K562 (cell line): Measurements from ENCODE around the gene ELFN2. TPM values are rescaled to one million over a fixed set of nuclear protein-coding genes. Genes with fewer than 3 reads are reported as not detected.

Source experiments
- ATAC-seq: fragments of 200-7000 bp; cut with Tn5 transposase; 3 replicates; pipeline ENCODE4 v1.9.1; 2020; ENCODE audit warnings: moderate library complexity
- BruUV-seq: library from RNA; stranded (reverse); fragments of 400-500 nt; replicated peaks from 2 replicates; lab custom pipeline; 2021; lab: Mats Ljungman, UMichigan
- CTCF ChIA-PET: fragments of 300-600 bp; formaldehyde crosslinking; extraction: SDS; loops from one replicate; lab custom pipeline; 2021; ENCODE audit warnings: low intra/inter-chr PET ratio; lab: Yijun Ruan, JAX
- POLR2A ChIA-PET: fragments of 300-600, 350-650 bp; sonication (Branson Sonifier 250); formaldehyde crosslinking; extraction: SDS; loops from one replicate; lab custom pipeline; 2021; ENCODE audit warnings: antibody characterized with exemption, inconsistent platforms; lab: Yijun Ruan, JAX
- DNase-seq, 4 experiments: peaks; one replicate each; pipeline versions ENCODE4 v3.0.0 to v3.0.0-alpha.2; 2011 to 2018; ENCODE audit warnings: low spot score in 3 of 4, mixed read lengths in 3 of 4; ENCODE audit errors: extremely low read depth in 1 of 4
- FAIRE-seq: peaks from 2 replicates; lab custom pipeline; 2011; peaks lifted over from hg19 to GRCh38; lab: Jason Lieb, UNC
- H2AFZ ChIP-seq: 2 replicates; pipeline ENCODE4 v1.6.0; 2011; ENCODE audit warnings: low read depth, low read length, control low read depth, inconsistent platforms
- H3K27ac ChIP-seq: fragments of 200-600 bp; 3 replicates; pipeline ENCODE4 v1.8.0; 2011; ENCODE audit warnings: low read depth, mild to moderate bottlenecking, control low read depth, inconsistent platforms, low read length, moderate library complexity, mixed read lengths; ENCODE audit errors: extremely low read depth
- H3K27me3 ChIP-seq, 2 experiments: fragments of 300-600 bp in 1 of 2; 2 replicates in 1 of 2; 3 replicates in 1 of 2; pipeline versions ENCODE4 v1.6.0 to v1.8.0; 2011; ENCODE audit warnings: inconsistent platforms in 2 of 2, low read length in 2 of 2, mild to moderate bottlenecking in 1 of 2, mixed read lengths in 1 of 2, moderate library complexity in 1 of 2; ENCODE audit not compliant: control insufficient read depth in 2 of 2, insufficient read depth in 2 of 2
- H3K36me3 ChIP-seq: fragments of 300-600 bp; 3 replicates; pipeline ENCODE4 v1.8.0; 2011; ENCODE audit warnings: mild to moderate bottlenecking, low read length, inconsistent platforms; ENCODE audit not compliant: control insufficient read depth, insufficient read depth
- H3K4me1 ChIP-seq, 2 experiments: fragments of 200-600 bp in 1 of 2; replicated peaks in 1 of 2; 2 replicates in 1 of 2; 3 replicates in 1 of 2; pipeline versions ENCODE4 v1.5.1 to v1.8.0; 2011; ENCODE audit warnings: inconsistent platforms in 2 of 2, low read length in 2 of 2, mild to moderate bottlenecking in 1 of 2, mixed read lengths in 1 of 2, moderate library complexity in 1 of 2; ENCODE audit not compliant: control insufficient read depth in 2 of 2, insufficient read depth in 2 of 2
- H3K4me2 ChIP-seq: 2 replicates; pipeline ENCODE4 v1.6.1; 2011; ENCODE audit warnings: low read length, control low read depth, inconsistent platforms, mixed read lengths; ENCODE audit not compliant: insufficient read depth
- H3K4me3 ChIP-seq: fragments of 200-600 bp; sonication (generic), shearing (Covaris generic); 2 replicates; pipeline ENCODE4 v1.5.1; 2016; ENCODE audit warnings: control low read depth, inconsistent platforms
- H3K79me2 ChIP-seq: fragments of 200-600 bp; 3 replicates; pipeline ENCODE4 v1.8.0; 2011; ENCODE audit warnings: low read length, inconsistent platforms; ENCODE audit not compliant: control insufficient read depth, insufficient read depth
- H3K9ac ChIP-seq, 2 experiments: 2 replicates each; pipeline versions ENCODE4 v1.6.0 to v1.6.1; 2011; ENCODE audit warnings: low read depth in 2 of 2, low read length in 2 of 2, control low read depth in 1 of 2, inconsistent platforms in 1 of 2, mild to moderate bottlenecking in 1 of 2, mixed read lengths in 1 of 2; ENCODE audit not compliant: insufficient read depth in 1 of 2
- H3K9me1 ChIP-seq: one replicate; pipeline ENCODE4 v1.6.0; 2011; ENCODE audit warnings: inconsistent platforms, mild to moderate bottlenecking, low read length, moderate library complexity; ENCODE audit not compliant: control insufficient read depth, insufficient read depth
- H3K9me3 ChIP-seq: replicated peaks from 2 replicates; pipeline ENCODE4 v1.5.1; 2011; ENCODE audit warnings: low read depth, low read length, inconsistent platforms; ENCODE audit not compliant: control insufficient read depth, insufficient read depth
- H4K20me1 ChIP-seq: replicated peaks from 2 replicates; pipeline ENCODE4 v1.6.1; 2011; ENCODE audit warnings: low read length, inconsistent platforms, mixed read lengths; ENCODE audit not compliant: control insufficient read depth, insufficient read depth
- CCAR2 ChIP-seq: fragments of 200-400 bp; formaldehyde crosslinking; IDR thresholded peaks from 2 replicates; pipeline ENCODE4 v1.6.1; 2017; ENCODE audit warnings: mild to moderate bottlenecking, low read depth, low read length
- CCNT2 ChIP-seq: IDR thresholded peaks from 2 replicates; pipeline ENCODE4 v1.6.1; 2011; ENCODE audit warnings: borderline replicate concordance, low read depth, mild to moderate bottlenecking, moderate library complexity, mixed read lengths, low read length; ENCODE audit not compliant: insufficient read length; ENCODE audit errors: extremely low read depth
- FOXK2 ChIP-seq, 2 experiments: fragments of 450-650 bp; IDR thresholded peaks in 1 of 2; conservative IDR thresholded peaks in 1 of 2; 2 replicates each; pipeline ENCODE4 v1.6.1; 2016; ENCODE audit warnings: low read depth in 2 of 2, mild to moderate bottlenecking in 1 of 2
- ZNF165 ChIP-seq: fragments of 250-450 bp; sonication (Bioruptor Pico); IDR thresholded peaks from 2 replicates; pipeline ENCODE4 v1.4.0; 2020; ENCODE audit warnings: borderline replicate concordance
- ZNF436 ChIP-seq: fragments of 250-450, 450-650 bp; sonication (Bioruptor Pico); formaldehyde crosslinking; IDR thresholded peaks from 2 replicates; pipeline ENCODE4 v1.7.0; 2020; ENCODE audit warnings: mild to moderate bottlenecking
- ZNF57 ChIP-seq: fragments of 450-650 bp; formaldehyde crosslinking; IDR thresholded peaks from 2 replicates; pipeline ENCODE4 v1.4.0; 2020; ENCODE audit warnings: mild to moderate bottlenecking, moderate library complexity
- WGBS: fragments of 100-300 bp; shearing (Covaris generic); methylation state at CpG from one replicate; pipeline ENCODE4 v1.1.6; 2016; ENCODE audit warnings: low coverage, mixed read lengths; ENCODE audit not compliant: insufficient coverage; ENCODE audit errors: missing lambda C conversion rate; 5-methylcytosine and 5-hydroxymethylcytosine counted together
- in situ Hi-C: fragments of 300-500 bp; cut with MboI; formaldehyde crosslinking; loops from 4 replicates; pipeline ENCODE4 v1.15.0; 2018; ENCODE audit warnings: inconsistent platforms, mixed read lengths
- intact Hi-C: fragments of 100-400 bp; cut with micrococcal nuclease; formaldehyde crosslinking; loops from 2 replicates; pipeline ENCODE4 v1.14.2; 2022
- polyA plus RNA-seq, 8 experiments: library from polyadenylated mRNA; depleted of rRNA in 4 of 8; stranded (reverse) in 5 of 8; unstranded in 3 of 8; fragments of >200 nt; fragmentation: Nextera tagmentation in 2 of 8; fragmentation: Illumina TruSeq in 1 of 8; extraction: Ambion mirVana in 2 of 8; extraction: Trizol in 1 of 8; gene quantifications; 2 replicates each; pipeline versions ENCODE4 v1.2.1 to v1.2.3, GENCODE V29; 2011 to 2014; ENCODE audit warnings: inconsistent platforms in 1 of 8, missing spikeins in 1 of 8
- total RNA-seq, 7 experiments: library from RNA; depleted of rRNA in 6 of 7; stranded (reverse); fragments of >200 nt in 6 of 7; fragmentation: Illumina TruSeq in 2 of 7; extraction: Trizol in 2 of 7; gene quantifications; 2 replicates each; pipeline versions ENCODE4 v1.2.1 to v1.2.3, GENCODE V29; 2011 to 2021; ENCODE audit warnings: low replicate concordance in 1 of 7
- TF ChIP-seq, protein P1 (sequence below): fragments of 250-450 bp; sonication (Bioruptor Pico); IDR thresholded peaks from 2 replicates; pipeline ENCODE4 v1.8.0; 2021; ENCODE audit warnings: borderline replicate concordance, mild to moderate bottlenecking, moderate library complexity; ENCODE audit not compliant: poor library complexity, severe bottlenecking

The ELFN2 gene
- total and polyA plus RNA-seq, 9 of the 15 experiments (the other 6 are each of a cell fraction or from before 2014, with no cell fraction given): not detected

DNA sequence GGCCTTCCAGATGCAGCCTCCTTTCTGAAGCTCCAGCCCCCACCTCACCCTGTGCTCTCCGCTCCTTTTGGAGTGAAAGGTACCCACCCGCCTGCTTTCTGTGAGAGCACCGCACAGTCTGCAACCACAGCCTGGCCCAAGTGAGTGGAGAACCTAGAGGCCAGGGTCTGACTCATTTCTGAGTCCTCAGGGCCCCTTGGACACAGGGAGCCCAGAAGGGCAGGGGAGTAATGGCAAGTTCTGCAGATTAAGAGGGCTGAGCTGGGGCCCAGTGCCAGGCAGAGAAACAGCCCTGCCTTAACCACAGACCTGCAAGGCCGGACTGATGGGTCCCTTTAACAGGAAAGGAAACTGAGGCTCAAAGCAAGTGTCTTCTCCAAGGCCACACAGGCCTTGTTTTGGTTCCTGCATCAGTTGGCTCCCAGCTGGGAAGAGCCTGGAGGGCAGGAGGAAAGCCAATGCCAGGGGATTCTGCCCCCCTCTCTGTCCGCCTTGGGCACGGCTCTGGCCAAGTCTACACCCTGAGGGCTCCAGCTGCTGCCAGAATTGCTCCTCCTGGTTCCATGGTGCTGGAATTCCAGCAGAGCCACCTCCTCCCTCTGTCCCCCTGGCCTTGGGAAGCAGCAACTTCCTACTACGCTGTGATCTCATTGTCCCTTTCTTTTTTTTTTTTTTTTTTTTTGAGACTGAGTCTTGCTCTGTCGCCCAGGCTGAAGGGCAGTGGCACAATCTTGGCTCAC, 89.9 kb downstream of the ELFN2 start:
- no peak overlapping the region for H3K4me3 ChIP-seq
- DNase-seq (no peak), FAIRE-seq (no peak), ATAC-seq (no peak)
- peak overlapping the region in 1 of 2 experiments; percentile 26; a peak in 1 of 4 replicates for H3K9ac ChIP-seq
- CTCF ChIA-PET: interaction anchor here (0.6 kb wide), 1 partner anchor 72 kb away, joined by 6 read pairs; no protein-coding TSS in a partner anchor
- in situ Hi-C loops: no loop called here
- no peaks in the 10 kb centered on the region; the same call in 1 of the 2 replicates for H4K20me1 ChIP-seq
- POLR2A ChIA-PET: no interaction called here
- no peak overlapping the region for H3K4me2 ChIP-seq
- no peak overlapping the region for H3K27ac ChIP-seq
- intact Hi-C loops: no loop called here
- WGBS: 18% methylated on average over 7 of the region's 8 CpGs
- H3K4me1 ChIP-seq: peaks cover 0 to 35% of the 10 kb centered on the region in 2 experiments; a peak in 3 of 5 replicates
- H3K9me3 ChIP-seq: no peaks in the 10 kb centered on the region
- peaks cover 16 to 58% of the 10 kb centered on the region in 2 experiments; a peak in 4 of 5 replicates for H3K27me3 ChIP-seq
- H3K9me1 ChIP-seq: no peaks in the 10 kb centered on the region
- no peaks in the 10 kb centered on the region for H3K36me3 ChIP-seq
- no peaks in the 10 kb centered on the region for H3K79me2 ChIP-seq
- TF ChIP-seq ZNF165 (CRISPR knock-in tag) (no peak), CCAR2 (no peak), ZNF57 (no peak), CCNT2 (no peak), ZNF436 (CRISPR knock-in tag) (no peak), FOXK2 (conservative IDR thresholded peaks at IDR 0.05 in 1 of 2, IDR thresholded peaks at IDR 0.05 in 1 of 2; ENCODE audit: low read depth in 2 of 2) (no peak)
- TF ChIP-seq, protein P1, sequence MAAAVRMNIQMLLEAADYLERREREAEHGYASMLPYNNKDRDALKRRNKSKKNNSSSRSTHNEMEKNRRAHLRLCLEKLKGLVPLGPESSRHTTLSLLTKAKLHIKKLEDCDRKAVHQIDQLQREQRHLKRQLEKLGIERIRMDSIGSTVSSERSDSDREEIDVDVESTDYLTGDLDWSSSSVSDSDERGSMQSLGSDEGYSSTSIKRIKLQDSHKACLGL (CRISPR knock-in tag): no peak
- H2AFZ ChIP-seq: no peak overlapping the region
- BruUV-seq: no TSS peak
